Central memory CD4-positive, alpha-beta T cell (primary cell): ENCODE results near the gene TBC1D22A.
"Not testable (repeated sequence)": the region's sequence is repeated elsewhere in the genome, so short reads cannot be mapped to it uniquely, and the experiment has no call there.

Experiments
- DNase-seq: peaks from one replicate; pipeline ENCODE4 v3.0.0; 2022

Gene TBC1D22A

DNA sequence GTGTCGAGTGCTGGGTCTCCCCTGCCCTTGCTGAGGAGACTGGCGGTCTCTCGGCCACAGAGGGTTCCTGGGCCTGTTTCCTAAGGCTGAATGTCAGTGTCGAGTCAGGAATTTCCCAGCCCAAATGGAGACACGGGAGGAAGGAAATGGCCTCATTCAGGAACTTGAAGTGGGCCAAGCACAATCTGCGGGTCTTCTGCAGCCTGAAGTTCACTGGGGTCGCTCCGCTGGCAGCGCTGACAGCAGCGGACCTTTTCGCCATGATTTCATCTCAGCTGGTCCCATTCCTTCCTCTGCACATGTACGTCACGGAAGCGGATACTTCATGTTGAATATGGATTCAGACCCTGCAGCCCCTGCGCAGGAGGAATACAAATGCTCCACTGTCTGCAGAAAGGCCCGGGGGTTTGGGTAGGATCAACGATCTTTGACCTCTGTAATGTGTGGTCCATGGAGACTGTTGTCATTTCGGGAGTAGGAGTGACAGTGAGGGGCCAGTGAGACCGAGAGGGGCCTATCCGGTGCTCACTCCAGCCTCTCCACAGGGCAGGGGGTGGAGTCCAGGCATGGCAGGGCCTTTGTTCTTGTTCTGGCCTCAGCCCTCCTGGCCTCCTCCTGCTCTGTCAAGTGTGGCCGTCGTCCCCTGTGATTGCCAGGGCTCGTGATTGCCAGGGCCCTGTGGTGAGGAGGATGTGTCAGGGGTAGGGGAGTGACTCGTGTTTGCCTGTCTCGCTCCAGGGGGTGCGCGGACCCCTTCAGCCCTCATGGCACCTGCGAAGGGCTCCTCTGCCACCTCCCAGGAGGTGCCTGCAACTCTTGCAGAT is 402.3 kb downstream of the TBC1D22A start:
- no peak for DNase-seq

DNA sequence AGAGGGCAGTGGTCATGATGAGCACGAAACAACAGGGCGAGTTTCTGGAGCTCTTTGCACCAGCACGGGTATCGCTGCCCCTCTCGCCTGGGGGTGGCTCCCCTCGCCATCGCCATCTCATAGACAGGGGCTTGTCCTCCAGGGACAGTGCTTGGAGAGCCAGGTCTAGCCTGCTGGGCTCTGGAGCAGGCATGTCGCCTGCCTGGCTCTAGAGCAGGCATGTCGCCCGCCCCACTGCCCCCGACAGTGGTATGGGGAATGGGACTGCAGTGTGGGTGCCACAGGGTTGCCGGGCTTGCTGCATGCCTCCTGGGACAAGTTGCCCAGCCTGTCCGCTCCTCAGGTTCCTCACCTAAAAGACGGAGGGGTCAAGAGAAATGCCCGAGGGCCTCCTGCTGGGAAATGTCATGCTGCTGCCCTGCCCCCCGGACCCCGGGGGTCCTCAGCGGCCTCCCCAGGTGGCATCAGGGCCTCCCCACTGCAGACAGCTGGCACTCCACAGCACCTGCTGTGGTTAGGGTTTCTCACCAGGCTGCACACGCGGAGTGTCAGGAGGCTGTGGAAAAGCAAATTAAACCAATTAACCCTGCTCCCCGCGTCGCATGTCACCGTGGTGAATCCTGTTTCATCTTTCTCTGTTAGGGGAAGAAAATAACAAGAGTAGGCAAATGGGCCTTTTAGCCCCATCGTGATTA is 403.0 kb downstream of the TBC1D22A start:
- DNase-seq, result no peak

- DNase-seq, result no peak
Observed at GRCh38 chr22:47166033-47166404, 403.6 kb downstream of the TBC1D22A start.

- no peak for DNase-seq
Observed at GRCh38 chr22:47166446-47167016, 404.1 kb downstream of the TBC1D22A start.

DNA sequence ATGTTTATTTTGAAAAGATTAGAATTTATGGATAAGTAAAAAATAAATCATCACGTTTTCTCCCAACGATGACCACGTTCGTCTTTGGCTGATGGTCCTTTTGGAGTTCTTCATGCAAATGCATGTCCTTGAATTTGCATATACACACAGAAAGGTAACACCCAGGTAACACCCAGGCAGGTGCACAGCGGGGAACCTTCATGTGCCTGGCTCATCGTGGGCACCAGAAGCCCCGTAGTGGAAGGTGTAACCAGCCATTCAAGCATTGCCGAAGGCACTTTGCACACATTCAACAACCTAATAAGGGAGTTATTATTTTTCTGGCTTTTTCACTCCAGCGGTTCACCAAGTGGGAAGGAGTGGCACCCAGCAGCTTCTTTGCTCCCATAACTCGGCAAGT is 404.6 kb downstream of the TBC1D22A start:
- no peak for DNase-seq

- DNase-seq, result not testable (repeated sequence)
Observed at GRCh38 chr22:47167921-47168320, 405.5 kb downstream of the TBC1D22A start.

DNA sequence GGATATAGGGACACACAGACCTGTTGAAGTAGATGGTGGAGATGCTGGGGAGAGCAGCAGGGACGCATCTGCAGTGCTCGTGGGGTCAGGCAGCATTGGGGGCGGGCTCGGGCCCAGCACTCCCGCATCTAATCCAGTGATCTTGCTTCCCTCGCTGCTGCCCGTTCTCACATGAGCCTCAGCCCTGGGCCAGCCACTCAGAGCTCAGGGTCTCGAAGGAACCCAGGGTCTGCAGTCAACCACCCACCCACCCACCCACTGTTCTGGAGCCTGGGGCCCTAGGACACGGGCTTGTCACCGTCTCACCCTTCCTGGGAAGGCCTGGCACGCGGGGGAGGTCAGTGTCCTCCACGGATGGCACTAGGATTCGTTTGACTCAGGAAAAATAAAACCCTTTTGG is 406.0 kb downstream of the TBC1D22A start:
- DNase-seq, result no peak

DNA sequence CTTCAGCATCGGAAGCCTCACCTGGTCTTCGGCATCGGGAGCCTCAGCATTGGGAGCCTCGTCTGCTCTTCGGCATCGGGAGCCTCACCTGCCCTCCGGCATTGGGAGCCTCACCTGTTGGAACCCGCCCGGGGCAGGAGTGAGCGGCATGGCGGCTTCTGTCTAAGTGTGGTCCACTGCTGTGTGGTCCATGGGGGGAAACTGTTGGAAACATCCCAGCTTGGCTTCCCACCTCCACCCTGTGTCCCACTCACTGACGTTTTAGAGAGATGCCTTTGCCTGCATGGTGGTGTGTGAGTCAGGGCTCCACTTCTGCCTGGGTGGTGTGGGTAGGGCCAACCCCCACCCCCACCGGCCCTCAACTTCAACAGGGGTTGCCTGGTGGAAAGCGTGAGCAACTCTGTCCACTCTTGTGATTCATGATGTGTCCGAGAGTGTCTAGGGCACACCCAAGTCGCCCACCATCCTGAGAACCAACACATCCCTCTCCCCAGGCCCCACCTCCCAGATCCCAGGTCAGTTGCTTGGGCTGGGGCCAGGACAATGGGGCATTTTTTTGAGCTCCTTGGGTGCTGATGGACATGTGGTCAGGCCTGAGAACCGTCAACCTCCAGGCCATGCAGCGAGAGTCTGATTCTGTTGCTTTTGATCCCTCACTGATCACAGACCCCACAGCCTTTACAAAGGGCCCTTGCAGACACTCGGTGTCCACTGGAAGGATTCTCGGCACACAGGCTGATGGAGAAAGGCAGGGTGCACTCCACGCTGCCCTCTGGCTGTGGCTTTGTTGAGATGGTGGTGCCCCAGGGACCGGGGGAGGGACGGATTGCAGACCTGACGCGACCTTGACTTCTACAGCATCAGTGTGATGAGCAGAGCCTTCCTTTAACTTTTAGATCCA is 406.7 kb downstream of the TBC1D22A start:
- no peak for DNase-seq

GRCh38 chr22:47169801-47170140 is 407.3 kb downstream of the TBC1D22A start:
- no peak for DNase-seq

DNA sequence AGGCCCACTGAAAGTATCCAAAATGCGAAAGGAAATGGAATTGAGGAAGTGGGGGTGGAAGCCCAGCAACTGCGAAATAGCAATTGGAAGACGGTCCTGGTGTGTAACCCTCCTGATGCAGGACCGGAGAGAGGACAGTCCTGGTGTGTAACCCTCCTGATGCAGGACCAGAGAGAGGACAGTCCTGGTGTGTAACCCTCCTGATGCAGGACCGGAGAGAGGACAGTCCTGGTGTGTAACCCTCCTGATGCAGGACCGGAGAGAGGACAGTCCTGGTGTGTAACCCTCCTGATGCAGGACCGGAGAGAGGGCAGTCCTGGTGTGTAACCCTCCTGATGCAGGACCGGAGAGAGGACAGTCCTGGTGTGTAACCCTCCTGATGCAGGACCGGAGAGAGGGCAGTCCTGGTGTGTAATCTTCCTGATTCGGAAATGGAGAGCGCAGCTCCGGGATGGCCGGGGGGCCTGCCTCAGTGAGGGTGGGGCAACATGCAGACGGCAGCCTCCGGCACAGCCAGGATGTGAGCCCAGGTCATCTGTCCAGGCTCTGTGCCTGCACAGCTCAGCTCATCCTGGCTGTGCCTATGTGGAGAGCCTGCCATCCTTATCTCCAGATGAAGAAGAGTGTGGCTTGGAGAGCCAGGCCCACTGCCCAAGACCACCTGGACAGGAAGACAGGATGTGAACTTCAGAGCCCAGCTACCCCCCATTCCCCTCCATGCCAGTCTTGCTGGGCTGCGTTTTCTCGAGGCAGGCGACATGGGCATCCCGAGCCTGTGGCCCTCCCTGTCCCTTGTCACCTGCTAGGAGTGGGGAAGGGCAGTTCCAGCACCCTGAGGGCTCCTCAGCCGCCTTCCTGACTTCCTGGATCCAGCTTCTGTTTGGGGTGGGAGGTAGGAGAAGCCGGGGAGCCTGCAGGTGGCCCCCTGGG is 408.3 kb downstream of the TBC1D22A start:
- not testable (repeated sequence) for DNase-seq

DNA sequence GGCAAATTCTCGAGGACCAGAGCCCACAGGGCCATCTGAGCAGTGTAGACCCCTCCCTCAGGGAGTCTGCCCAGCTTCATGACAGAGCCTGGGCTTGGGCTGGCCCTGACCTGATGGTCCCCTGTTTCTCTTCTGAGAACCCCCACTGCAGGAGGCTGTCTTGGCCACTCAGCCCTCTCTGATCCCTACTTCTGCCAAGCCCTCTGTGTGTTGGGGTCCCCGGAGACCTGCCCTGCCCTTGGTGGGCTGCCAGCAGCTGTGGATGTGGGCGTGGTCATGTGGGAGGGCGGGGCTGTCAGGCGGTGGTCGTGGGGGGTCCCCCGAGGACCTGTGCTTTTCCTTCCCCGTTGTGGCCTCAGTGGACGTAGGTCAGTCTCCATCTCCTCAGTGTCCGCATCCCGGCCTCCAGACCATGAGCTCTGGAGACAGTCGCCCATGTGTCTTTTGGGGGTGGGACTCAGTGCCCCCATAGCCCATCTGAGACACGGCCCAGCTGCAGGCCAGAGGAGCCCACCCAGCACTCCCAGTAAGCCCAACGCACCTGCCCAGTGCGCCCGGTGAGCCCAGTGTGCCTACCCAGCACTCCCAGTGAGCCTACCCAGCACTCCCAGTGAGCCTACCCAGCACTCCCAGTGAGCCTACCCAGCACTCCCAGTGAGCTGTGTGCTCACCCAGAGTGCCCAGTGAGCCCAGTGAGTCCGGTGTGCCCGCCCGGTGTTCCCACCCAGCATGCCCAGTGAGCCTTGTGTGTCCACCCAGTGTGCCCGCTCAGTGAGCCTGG is 409.2 kb downstream of the TBC1D22A start:
- DNase-seq, result no peak

GRCh38 chr22:47172771-47173534 is 410.5 kb downstream of the TBC1D22A start:
- no peak for DNase-seq

DNA sequence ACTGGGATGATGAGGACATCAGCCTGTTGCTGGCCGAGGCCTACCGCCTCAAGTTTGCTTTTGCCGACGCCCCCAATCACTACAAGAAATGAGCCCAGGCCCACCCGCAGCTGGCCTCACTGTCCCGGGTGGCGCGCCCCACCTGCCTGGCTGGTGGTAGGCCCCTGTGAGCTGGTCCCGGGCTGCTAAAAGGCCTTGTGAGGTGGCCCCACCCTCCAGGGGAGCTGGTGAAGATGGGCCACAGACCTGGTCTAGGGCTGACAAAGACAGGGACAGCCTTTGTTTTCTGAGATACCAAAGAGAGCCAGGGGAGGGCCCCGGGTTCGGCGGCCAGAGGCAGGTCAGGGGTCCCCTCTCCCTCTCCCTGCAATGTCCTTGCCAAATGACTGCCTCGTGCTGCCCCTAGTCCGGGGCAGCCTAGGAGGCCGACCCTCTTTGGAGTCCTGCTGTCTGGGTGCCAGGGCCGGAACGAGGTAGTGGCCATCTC is 411.1 kb downstream of the TBC1D22A start:
- no peak for DNase-seq

GRCh38 chr22:47174096-47174495 is 411.6 kb downstream of the TBC1D22A start:
- no peak for DNase-seq

- DNase-seq, result no peak
Observed at GRCh38 chr22:47174671-47175112, 412.2 kb downstream of the TBC1D22A start.

- no peak for DNase-seq
Observed at GRCh38 chr22:47175151-47176025, 412.9 kb downstream of the TBC1D22A start.

GRCh38 chr22:47176026-47176389 is 413.6 kb downstream of the TBC1D22A start:
- DNase-seq, result no peak

DNA sequence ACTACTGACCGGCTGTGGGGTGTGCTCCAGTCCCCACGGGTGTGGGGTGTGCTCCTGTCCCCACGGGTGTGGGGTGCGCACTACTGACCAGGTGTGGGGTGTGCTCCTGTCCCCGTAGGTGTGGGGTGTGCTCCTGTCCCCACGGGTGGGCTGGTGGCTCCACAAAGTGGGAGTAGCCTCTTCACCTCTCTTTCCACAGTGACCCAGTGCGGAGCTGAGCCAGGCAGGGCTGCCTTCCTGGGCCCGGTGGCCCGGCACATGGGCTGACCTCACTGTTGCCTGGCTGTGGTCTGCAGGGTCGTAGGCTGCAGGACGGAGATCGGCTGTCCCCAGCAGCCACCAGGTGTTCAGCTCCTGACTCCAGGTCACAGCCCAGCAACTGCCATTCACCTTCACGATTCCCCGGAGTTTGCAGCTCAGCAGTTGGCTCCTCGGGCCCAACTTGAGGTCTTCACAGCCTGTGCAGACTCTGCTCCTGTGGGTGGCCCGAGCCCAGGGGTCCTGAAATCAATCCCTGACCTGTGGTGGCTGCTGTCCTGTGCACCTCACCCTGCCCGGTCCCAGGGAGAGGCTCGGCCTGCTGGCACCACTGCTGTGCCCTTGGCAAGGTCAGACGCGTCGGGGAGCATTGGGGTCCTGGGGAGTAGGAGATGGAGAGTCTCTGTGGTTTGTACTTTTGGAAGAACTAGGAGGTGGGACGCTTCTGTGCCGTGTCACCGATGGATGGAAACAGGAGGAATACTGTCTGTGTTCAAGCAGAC is 414.3 kb downstream of the TBC1D22A start:
- DNase-seq, result no peak
